Right ventricle myocardium superior (tissue), 1 donor: ENCODE data around the gene CBX8. TPM values are rescaled to one million over a fixed set of nuclear protein-coding genes. Genes with fewer than 3 reads are reported as not detected.

Experiments used
- ATAC-seq: fragments of 200-7000 bp; cut with Tn5 transposase; one replicate; pipeline ENCODE4 v1.9.1; 2020; ENCODE audit warnings: mild to moderate bottlenecking; ENCODE audit not compliant: poor library complexity
- DNase-seq: peaks from one replicate; pipeline ENCODE4 v3.0.0-alpha.2; 2020
- intact Hi-C: fragments of 100-400 bp; cut with DNase I; formaldehyde crosslinking; loops from one replicate; pipeline ENCODE4 v1.11.2; 2022
- total RNA-seq: library from RNA; stranded (reverse); fragmentation: NEBNext Ultra II Directional; extraction: Animal tissue kit (Norgen Biotek cat#: 25700); gene quantifications from one replicate; pipeline ENCODE4 v1.2.1, GENCODE V29; 2021
- donor health status: DM: no; HTN: yes; CAD: no; lungs with severe emphysema.

The CBX8 gene
- total RNA-seq, 1 donor from 2014 or later, result 6.2 TPM

DNA sequence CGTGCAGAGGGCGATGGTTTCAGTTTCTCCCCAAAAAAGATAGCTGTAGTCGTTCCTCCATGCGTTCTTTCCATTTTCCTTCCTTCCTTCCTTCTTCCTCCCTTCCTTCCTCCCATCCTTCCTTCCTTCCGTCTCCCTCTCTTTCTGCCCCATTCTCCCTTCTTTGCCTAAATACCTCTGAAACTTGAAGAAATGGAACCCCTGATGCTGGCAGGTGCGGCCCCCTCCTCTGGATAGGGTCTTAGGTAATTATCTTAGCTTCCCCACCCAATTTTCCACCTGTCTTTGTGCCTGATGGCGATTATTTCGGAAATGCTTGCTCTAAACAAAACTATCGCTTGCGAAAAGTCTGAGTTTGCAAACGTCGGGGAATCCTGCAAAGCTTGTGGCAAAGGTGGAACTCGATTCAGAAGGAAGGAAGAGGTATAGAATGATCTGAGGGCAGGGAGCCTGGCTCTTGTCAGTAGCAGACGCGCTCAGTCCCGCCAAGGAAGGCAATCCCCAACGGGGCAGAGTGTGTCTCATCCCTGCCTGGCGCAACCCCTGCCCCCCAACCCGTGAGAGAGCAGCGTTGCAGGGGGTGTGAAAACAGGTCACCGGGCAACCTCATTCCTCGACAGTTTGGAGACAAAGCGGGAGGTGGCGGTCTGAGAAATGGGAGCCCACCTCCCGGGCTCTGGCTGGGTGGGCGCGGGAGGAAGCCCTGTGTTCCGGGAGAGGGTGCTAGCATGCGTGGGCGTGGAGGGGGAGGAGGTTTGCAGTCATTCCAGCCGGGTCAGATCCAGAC lies 2.9 kb upstream of the CBX8 start:
- intact Hi-C loops, result loop anchor here (5.0 kb wide), 1 partner anchor 43 kb away; no protein-coding TSS in a partner anchor
- peak; percentile 39 for DNase-seq
- no peak for ATAC-seq

DNA sequence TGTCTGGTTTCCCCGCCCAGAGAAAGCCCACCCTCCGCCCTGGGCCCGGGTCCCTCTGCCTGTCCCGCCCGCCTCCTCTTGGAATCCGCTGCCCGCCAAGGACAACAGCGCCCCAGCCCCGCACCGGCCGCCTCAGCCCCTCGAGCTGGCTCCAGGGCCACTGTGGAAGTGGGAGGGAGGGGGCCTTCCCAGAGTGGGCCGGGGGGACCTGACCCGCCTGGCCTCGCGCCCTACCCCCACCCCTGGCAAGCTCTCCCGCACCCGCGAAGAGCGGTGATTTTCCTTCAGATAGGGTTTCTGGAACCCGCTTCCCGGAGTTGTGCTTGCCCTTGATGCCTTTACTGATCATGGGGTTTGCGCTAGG lies 2.3 kb upstream of the CBX8 start:
- intact Hi-C loops, result loop anchor here (5.0 kb wide), 1 partner anchor 43 kb away; no protein-coding TSS in a partner anchor
- ATAC-seq (no peak), DNase-seq (no peak)

DNA sequence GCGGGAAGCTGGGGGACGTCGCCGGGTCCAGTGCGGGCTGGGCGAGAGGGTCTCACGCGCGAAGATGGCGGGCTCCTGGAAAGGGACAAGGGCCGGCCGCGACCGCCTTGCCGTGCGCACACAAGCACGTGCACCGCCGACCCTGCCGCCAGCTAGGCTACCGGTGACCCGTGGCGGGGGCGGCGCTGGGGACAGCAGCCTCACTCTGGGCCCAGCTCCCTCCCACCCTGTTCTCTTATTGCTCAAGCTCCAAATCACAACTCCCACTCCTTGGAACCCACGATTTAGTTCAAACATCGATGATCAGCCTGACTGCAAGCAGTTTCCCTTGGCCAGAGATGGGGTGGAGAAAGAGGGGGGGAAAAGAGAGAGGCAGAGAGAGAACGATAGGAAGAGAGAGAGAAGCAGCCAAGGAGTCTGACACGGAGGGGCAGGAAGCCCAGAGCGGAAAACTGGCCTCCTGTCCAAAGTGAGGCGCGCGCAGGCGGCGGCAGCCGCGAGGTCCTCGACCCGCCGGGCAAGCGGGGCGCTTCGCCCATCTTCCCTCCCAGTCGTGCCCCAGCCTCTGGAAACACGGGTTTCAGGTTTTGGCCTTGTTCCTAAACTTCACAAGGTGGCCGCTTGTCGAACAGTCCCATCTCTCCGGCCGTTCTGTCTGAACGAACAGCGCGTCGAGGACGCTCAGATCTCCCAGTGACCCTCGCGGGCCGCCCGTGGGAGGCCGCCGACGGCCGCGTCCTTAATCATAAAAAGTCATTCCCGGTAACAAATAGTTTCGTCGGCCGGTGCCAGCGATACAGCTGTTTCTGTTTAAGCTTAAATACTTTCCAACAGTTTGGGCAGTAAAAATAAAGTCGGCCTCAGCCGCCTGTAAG lies 1.7 kb upstream of the CBX8 start:
- intact Hi-C loops, result loop anchor here (5.0 kb wide), 1 partner anchor 44 kb away; no protein-coding TSS in a partner anchor

DNA sequence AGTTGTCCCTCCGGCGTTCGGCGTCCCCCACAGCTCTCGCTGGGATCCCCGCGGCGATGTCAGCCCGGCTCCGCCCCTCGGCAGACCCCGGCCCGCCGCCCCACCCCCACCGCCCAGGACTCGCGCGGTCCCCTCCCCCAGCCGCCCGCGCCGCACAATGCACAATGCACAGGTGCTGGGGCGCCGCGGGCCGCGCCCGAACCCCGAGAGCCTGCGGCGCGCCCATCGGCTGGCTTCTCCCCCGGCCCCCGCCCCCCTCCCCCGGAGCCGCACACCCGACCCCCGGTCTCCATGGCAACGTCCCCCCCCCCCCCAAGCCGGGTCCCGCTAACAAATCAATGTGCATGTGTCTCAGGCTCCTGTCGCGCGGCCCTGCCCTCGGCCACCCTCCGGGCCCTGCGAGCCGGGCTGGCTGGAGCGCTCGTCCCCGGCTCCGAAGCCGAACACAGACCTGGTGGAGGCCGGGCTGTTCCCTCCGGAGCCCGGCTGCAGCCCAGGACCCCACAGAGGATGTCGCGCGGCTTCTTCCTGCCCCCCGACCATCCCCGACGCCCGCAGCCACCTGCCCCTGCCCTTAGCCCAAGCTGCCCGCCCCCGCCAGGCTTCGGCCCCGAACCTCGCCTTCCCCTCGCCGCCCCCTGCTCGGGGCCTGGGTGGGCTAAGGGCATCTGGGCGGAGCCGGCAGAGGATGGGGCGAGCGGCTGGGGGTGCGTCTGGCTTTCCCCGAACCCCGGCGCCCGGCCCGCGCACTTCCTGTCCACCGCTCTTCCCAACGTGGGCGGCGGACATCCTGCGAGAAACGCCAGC lies 818 bp upstream of the CBX8 start:
- peak; percentile 14 for ATAC-seq
- intact Hi-C loops, result loop anchor here (5.0 kb wide), 1 partner anchor 45 kb away; no protein-coding TSS in a partner anchor
- DNase-seq, result peak; percentile 51

More for the DNA sequence above, 1.7 kb upstream of the CBX8 start:
- ATAC-seq (no peak), DNase-seq (peak; percentile 44)

DNA sequence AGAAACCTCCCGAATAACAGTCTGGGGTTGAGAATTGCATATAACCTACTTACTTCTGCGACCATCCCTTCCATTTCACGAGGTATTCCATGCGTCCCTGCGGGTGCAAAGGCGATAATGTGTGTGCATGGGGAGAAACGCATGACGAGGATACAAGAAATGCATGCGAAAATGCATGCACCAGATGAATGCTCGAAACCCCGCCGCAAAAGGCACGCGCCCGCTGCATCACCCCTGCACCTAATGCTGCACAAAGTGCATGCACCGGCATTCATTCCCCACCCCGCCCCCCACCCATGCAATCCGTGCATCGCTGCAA lies 474 bp downstream of the CBX8 start:
- intact Hi-C loops, result loop anchor here (5.0 kb wide), 1 partner anchor 46 kb away; no protein-coding TSS in a partner anchor

DNA sequence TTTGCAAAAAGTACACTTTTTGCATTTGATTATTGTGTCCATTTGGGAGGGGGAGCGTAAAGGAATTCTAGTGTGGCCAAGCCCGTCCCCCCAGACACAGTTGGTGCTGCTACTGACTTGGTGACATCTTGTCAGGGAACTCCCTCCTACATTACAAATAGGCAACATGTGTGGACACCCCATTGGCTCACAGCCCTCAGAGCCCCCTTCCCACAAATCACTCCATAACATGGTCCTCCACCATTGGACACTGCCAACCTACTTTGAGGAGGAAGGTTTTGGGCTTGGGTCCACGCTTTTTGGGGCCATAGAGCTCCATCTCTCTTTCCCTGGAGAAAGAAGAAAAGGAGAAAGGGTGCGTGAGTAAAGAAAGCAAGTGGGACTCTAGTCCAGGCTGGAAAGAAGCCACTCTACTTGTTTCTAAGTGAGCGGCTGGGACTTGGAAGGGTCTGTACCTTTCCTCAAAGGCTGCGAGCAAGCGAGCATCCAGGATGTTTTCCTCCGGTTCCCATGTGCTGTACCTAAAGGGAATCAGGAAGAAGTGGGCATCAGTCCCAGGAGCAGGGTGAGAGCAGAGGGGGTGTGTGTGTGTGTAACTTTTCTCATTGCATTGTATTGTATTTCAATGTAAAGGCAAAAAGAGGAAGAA lies 958 bp downstream of the CBX8 start:
- ATAC-seq (no peak), DNase-seq (peak; percentile 25)
- intact Hi-C loops, result loop anchor here (5.0 kb wide), 1 partner anchor 46 kb away; no protein-coding TSS in a partner anchor

More for the DNA sequence above, 474 bp downstream of the CBX8 start:
- ATAC-seq (no peak), DNase-seq (no peak)

DNA sequence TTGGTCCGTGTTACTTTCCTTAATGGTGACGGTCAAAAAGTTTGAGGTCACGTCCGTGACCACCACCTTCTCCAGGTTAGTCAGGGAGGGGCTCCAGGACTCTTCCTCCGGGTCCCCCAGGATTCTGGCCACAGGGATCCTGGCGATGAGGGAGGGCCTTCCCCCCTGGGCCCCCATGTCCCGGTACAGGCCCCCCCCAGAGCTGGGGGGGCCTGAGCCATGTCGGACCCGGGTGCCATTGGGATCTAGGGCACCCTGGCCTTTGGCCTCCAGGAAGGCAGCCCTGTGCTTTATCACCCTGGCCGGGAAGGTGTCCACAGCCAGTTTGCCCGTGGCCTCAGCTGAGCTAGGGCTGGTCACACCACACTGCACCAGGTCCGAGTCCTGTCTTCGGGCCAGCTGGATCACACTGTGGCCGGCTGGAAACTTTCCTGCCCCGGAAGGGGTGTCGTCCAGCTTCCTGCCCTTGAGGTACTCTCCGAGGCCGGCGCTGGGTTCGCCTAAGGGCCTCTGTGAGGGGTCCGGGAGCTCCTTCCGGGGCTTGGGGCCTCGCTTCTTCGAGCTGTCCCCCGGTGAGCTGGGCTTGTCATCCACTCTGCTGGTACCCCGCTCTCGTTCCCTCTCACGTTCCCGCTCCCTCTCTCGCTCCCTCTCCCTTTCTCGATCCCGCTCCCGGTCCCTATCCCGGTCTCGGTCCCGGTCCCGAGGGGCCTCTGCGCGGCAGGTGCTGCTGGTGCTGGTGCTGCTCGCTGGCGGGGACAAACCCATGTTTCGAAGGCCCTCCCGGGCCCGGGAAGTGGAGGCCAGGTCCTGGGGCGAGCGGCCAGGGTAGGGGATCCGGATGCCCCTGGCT lies 2.0 kb downstream of the CBX8 start:
- DNase-seq, result peak; percentile 44
- ATAC-seq, result no peak
- intact Hi-C loops, result loop anchor here (5.0 kb wide), 1 partner anchor 47 kb away; no protein-coding TSS in a partner anchor

DNA sequence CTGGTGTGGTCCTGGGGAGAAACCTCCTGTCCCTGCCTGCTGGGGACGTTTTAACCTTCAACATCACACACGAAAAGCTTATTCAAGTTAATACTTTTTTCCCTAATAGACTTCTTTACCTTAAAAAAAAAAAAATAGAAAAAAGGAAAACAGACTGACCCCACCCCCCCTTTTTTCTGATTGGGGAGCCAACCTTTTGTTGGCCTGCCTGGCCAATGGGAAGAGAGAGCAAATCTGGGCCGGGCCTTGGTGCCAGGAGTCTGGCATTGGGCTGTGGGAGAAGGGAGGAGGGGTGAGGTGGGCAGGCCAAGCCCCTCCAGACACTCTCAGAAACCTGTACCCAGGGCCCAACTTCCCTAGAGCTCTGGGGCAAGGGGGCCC lies 3.0 kb downstream of the CBX8 start:
- DNase-seq (peak; percentile 18), ATAC-seq (no peak)
- intact Hi-C loops, result no loop called here

DNA sequence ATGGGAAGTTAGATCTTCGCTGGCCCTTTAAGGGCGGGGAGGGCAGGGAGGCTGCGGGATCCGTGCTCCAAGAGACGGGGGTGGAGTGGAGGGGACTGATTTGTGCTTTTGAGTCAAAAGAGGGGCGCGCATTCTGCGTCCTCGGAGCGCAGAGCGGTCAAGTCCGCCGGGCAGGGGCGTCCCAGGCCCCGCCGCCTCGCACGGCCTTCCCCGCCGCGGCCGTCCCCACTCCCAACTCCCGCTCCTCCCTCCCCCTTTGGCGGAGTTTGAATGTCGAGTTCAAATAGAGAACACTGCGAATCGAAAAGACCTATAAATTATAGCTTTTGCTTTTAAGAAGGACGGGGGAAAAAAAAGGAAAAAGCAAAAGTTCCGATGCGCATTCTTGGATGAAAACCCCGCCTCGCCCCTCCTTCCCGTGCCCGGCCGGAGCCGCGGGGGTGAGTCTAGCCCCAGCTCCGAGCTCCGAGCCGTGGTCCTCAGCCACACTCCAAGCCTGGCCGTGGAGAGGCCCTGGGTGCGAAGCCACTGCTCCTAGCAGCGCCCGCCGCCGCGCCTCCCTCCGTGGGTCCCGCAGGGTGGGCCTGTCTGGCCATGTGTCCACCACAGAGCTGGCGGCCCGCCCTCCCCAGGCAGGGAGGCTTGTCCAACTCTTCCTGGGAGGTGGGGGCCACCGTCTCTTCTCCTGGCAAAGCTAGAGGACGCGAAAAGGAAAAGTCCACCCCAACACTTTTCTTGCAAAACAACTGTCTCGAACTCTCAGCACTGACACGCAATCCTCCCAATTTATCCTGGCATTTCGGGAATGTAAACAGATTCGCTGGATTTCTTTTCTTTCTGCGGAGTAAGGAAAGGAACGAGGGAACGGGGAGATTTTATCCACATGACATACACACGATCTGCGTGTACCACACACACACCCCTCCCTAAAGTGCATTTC lies 3.6 kb downstream of the CBX8 start:
- DNase-seq (peak; percentile 50), ATAC-seq (no peak)
- intact Hi-C loops, result no loop called here

DNA sequence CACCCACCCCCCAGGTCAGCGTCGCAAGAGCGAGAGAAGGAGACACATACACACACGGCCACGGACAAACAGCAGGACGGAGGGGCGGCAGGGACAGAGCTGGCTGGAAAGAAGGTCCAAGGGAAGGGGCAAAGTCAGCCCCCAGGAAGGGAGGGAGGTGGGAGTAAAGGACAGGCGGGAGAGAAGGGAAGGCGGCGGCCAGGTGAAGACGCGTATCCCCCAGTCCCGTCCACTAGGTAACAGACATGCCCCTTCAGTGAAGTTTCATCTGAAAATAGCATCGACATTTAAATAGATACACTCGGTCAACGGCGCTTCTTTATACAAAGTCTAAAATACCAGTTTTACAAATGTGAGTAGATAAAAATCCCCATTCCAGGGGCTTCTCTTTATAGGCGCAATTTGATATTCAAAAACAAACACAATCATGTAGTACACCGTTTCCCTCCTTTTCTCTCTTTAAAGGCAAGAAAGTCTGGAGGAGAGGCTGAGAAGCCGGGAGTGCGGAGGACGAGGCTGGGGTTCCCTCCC lies 4.5 kb downstream of the CBX8 start:
- intact Hi-C loops, result no loop called here

DNA sequence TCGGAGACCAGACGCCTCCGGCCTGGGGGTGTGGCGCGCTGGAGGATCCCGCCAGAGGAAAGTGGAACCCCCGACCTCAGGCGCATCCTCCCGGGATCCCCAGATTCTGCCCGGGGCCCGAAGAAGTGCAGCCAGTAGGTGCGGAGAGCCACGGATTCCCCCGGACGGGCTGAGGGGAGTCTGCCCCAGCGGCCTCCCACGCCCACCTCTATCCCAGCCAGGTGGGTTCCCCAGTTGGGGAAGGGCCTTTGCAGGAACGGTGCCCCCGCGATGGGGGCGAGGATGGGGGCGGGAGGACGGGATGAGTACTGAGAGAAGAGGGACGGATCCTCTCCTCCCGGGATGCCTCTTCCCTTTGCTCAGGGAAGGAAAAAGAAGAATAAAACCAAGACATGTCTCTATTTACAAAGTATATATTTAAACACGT lies 5.1 kb downstream of the CBX8 start:
- no peak for DNase-seq
- no peak for ATAC-seq
- intact Hi-C loops, result no loop called here

More for the DNA sequence above, 4.5 kb downstream of the CBX8 start:
- no peak for ATAC-seq
- peak; percentile 26 for DNase-seq

DNA sequence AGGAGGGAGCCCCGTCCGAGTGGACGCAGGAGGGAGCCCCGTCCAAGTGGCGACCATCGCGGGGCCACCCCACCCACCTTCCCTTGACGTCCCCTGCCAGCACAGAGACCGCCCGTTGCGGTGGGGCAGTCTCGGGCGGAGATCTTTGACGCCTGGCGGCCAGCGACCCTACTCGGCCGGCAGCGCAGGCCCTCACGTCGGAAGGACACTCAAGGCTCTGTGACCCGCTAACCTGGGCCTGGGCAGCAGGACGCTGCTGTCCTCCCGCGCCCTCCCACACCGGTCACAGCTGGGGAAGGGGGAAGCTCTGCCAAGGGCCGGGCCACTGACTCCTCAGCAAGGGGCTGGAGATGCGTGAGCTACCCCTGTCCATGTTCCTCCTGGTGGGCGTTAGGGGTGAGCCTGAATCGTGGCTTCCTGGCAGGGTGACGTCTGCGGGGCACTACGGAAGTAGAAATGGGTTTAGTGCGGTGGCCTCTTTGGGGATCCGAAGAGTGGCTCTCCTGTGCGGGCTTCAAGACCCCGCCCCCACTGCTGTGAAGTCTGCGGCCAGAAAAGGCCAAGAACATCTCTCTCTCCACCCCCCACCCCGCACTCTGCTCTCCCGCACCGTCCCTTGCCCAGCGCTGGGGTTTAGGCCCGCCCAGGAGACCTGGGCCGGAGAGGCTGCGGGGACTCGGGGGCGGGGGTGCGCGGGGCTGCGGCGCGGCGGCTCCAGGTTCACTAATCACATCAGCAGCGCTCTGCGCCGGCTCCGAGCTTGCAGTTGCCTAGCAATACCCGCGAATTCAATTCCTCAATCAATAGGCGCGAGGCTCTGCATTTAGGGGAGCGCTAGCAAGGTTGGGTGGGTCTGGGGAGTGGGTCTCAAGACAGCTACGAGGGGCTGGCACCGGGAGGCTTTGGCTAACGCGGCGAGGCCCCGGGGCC lies 5.8 kb downstream of the CBX8 start:
- ATAC-seq, result no peak
- intact Hi-C loops, result no loop called here
- DNase-seq, result peak; percentile 38

DNA sequence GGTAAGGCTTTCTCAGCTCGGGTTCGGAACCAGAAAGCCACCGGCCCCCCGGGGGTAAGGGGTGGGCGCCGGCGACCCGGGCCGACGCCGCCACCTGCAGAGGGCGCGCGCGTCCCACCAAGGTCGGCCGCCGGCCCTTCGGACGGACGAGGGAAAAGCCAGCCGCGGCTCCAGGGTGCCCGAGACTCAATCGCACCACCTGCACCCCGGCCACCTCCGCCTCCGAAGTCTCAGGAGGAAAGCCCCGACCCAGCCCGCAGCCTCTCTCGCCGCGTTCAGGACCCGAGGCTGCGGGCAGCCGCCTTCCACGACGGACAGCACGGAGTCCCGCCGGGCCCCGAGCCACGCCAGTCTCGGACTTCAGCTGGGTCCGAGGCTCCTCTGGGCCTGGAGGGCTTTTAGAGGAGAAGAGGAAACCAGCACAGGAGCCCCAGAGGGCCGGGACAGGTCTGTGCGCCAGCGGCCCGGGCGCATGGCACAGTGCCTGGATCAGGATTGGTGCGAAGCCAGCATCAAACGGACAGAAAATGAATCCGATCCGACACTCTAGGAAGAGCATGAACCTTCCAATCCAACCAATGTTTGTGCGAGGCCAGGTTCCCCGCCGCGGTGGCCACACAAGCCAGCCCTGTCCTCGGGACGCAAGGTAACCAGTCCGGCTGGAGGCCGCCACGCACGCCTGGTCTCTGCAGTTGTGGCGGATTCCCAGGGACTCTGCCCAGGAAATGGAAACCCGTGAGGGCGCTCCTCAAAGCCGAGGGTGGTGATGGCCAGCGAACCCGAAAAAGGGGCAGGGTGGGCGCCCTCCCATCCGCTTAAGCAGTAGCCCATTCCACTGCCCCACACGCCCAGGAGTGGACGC lies 6.7 kb downstream of the CBX8 start:
- ATAC-seq (peak; percentile 79), DNase-seq (peak; percentile 64)
- intact Hi-C loops, result loop anchor here (10.0 kb wide), 1 partner anchor 125 kb away; no protein-coding TSS in a partner anchor
